ENCODE data around the gene MX1. TPM values are rescaled to one million over a fixed set of nuclear protein-coding genes. Genes with fewer than 3 reads are reported as not detected.
"Not testable (repeated sequence)": the region's sequence is repeated elsewhere in the genome, so short reads cannot be mapped to it uniquely, and the experiment has no call there.

The MX1 gene
- polyA plus RNA-seq, 2 of the 4 experiments (the other 2 are of a cell fraction) = 0.58 to 0.96 TPM

- 31% methylated on average over 18 of the region's 54 CpGs for WGBS (ENCODE audit: missing lambda C conversion rate)
- POLR2A ChIA-PET = no interaction called here
- FAIRE-seq (no peak), ATAC-seq (peak; percentile 84 to 90), DNase-seq (ENCODE audit: low read depth in 1 of 2, low spot score in 1 of 2) (peak; percentile 31 to 49)
- Histone ChIP-seq H3K27ac (peak overlapping the region; percentile 70 to 81), H3K4me2 (peak overlapping the region; percentile 83), H3K4me1 (no peaks in the 10 kb centered on the region), H3K4me3 (peak overlapping the region; percentile 45), H3K9me3 (no peaks in the 10 kb centered on the region)
- TF ChIP-seq GATA3 (IDR thresholded peaks at IDR 0.05; ENCODE audit: borderline replicate concordance) (no peak), CEBPB (IDR thresholded peaks at IDR 0.05) (no peak), E2F6 (IDR thresholded peaks at IDR 0.05; ENCODE audit: borderline replicate concordance, low read depth) (no peak), RAD21 (conservative IDR thresholded peaks at IDR 0.05 in 1 of 2, IDR thresholded peaks at IDR 0.05 in 1 of 2) (no peak), RCOR1 (IDR thresholded peaks at IDR 0.05; ENCODE audit: low read depth, low read length) (no peak), TFCP2L1 (CRISPR knock-in tag; IDR thresholded peaks at IDR 0.05) (no peak), ELK1 (IDR thresholded peaks at IDR 0.05; ENCODE audit: low read depth, low read length) (no peak), CTCF (IDR thresholded peaks at IDR 0.05) (no peak), SMC3 (IDR thresholded peaks at IDR 0.05) (no peak), POLR2A (IDR thresholded peaks at IDR 0.05; ENCODE audit: low read length) (no peak), ZC3H11A (IDR thresholded peaks at IDR 0.05) (no peak), JUNB (IDR thresholded peaks at IDR 0.05) (no peak), CHD4 (IDR thresholded peaks at IDR 0.05; ENCODE audit: borderline replicate concordance) (no peak), HEYL (CRISPR knock-in tag; IDR thresholded peaks at IDR 0.05) (no peak)
- CTCF ChIA-PET = no interaction called here
Observed at GRCh38 chr21:41419921-41420862, 5.8 kb upstream of the MX1 start.

- WGBS (ENCODE audit: missing lambda C conversion rate) = 87% methylated on average over 8 of the region's 8 CpGs
- H3K4me1 ChIP-seq; FAIRE-seq; CTCF ChIA-PET; POLR2A ChIA-PET; ATAC-seq; H3K9me3 ChIP-seq; H3K4me3 ChIP-seq; DNase-seq (ENCODE audit: low read depth in 1 of 2, low spot score in 1 of 2): not testable (repeated sequence)
- peak overlapping the region in 1 of 2 experiments; percentile 81; a peak in 2 of 6 replicates for H3K27ac ChIP-seq
- peak overlapping the region; percentile 83 for H3K4me2 ChIP-seq
Observed at GRCh38 chr21:41420998-41421397, 5.0 kb upstream of the MX1 start.

- FAIRE-seq (no peak), ATAC-seq (no peak), DNase-seq (ENCODE audit: low read depth in 1 of 2, low spot score in 1 of 2) (no peak)
- Histone ChIP-seq H3K4me1 (no peaks in the 10 kb centered on the region), H3K27ac (no peak overlapping the region), H3K9me3 (no peaks in the 10 kb centered on the region), H3K4me3 (no peak overlapping the region), H3K4me2 (no peak overlapping the region)
- WGBS (ENCODE audit: missing lambda C conversion rate) = 91% methylated on average over 19 of the region's 19 CpGs
- ChIA-PET CTCF (no interaction called here), POLR2A (no interaction called here)
- TF ChIP-seq BHLHE40 (IDR thresholded peaks at IDR 0.05; ENCODE audit: low read depth, low read length) (no peak), KDM5A (IDR thresholded peaks at IDR 0.05) (no peak), USF2 (IDR thresholded peaks at IDR 0.05) (no peak), MAFK (IDR thresholded peaks at IDR 0.05; ENCODE audit: partially characterized antibody) (no peak), CEBPB (IDR thresholded peaks at IDR 0.05) (no peak), HEYL (CRISPR knock-in tag; IDR thresholded peaks at IDR 0.05) (no peak), RFX5 (IDR thresholded peaks at IDR 0.05) (no peak), NFE2L2 (conservative IDR thresholded peaks at IDR 0.05; ENCODE audit: low read length) (no peak), REST (IDR thresholded peaks at IDR 0.05) (no peak), JUNB (IDR thresholded peaks at IDR 0.05) (no peak), MAZ (IDR thresholded peaks at IDR 0.05; ENCODE audit: borderline replicate concordance, low read depth, low read length) (no peak)
Observed at GRCh38 chr21:41422546-41423304, 3.3 kb upstream of the MX1 start.
